Posterior vena cava (tissue), 2 donors: ENCODE results near the gene DIPK1A. TPM values are rescaled to one million over a fixed set of nuclear protein-coding genes. Genes with fewer than 3 reads are reported as not detected.
"Not testable (repeated sequence)": the region's sequence is repeated elsewhere in the genome, so short reads cannot be mapped to it uniquely, and the experiment has no call there.

Experiments used
- DNase-seq: peaks from one replicate; pipeline ENCODE4 v3.0.0-alpha.2; 2020; ENCODE audit warnings: low spot score
- intact Hi-C, 2 donors: fragments of 100-400 bp; cut with DNase I; formaldehyde crosslinking; loops; one replicate each; pipeline versions ENCODE4 v1.14.1 to v1.14.2; 2022 to 2023
- total RNA-seq, 2 donors: library from RNA; stranded (reverse); fragmentation: NEBNext Ultra II Directional; extraction: Animal tissue kit (Norgen Biotek cat#: 25700); gene quantifications; one replicate each; pipeline ENCODE4 v1.2.1, GENCODE V29; 2021
- donor health status: DM: yes; HTN: yes; CAD: no.
- donor health status: DM: yes; HTN: yes; CAD: no.

Gene DIPK1A
- total RNA-seq, 2 donors from 2014 or later, result 18.6 to 25.9 TPM

DNA sequence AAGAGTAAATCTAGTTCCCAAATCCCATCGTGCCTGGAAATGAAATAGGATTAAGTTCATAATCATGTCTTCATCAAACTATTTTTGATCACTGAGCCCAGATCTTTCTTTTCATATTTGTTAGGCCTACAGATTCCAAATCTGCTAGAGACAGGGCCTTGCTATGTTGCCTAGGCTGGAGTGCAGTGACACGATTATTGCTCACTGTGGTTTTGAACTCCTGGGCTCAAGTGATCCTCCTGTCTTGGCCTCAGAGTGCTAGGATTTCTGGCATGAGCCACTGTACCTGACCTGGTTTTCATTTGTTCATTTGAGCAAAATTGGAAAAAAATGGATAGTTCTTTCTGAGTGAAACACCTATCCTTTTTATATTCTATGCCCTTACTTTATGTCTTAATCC, 28.0 kb upstream of the DIPK1A start:
- intact Hi-C loops, result no loop called here
- no peak for DNase-seq

DNA sequence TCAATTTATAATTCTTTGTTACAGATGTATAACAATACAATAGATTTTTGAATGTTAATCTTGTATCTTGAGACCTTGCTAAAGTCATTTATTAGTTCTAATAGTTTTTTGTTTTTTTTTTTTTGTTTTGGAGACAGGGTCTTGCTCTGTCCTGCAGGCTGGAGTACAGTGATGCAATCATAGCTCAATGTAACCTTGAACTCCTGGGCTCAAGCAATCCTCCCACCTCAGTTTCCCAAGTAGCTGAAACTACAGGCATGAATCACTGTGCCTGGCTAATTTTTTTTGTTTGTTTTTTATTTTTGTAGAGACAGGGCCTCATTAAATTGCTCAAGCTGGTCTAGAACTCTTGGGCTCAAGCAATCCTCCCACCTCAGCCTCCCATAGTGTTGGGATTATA, 26.2 kb upstream of the DIPK1A start:
- no peak for DNase-seq
- intact Hi-C loops, result no loop called here

DNA sequence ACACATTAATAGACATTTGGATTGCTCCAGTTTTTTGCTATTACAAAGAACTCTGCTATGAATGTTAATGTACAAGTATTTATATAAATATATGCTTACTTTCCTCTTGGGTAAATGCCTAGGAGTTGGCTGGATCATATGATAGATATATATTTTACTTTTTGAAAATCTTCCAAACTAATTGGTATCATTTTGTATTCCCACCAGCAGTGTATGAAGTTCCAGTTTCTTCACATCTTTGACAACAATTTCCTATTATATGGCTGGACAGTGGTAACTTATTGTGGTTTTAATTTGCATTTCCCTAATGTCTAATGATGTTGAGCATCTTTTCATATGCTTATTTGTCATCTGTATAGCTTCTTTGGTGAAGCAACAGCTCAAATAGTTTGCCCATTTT, 23.8 kb upstream of the DIPK1A start:
- intact Hi-C loops, result no loop called here
- no peak for DNase-seq

DNA sequence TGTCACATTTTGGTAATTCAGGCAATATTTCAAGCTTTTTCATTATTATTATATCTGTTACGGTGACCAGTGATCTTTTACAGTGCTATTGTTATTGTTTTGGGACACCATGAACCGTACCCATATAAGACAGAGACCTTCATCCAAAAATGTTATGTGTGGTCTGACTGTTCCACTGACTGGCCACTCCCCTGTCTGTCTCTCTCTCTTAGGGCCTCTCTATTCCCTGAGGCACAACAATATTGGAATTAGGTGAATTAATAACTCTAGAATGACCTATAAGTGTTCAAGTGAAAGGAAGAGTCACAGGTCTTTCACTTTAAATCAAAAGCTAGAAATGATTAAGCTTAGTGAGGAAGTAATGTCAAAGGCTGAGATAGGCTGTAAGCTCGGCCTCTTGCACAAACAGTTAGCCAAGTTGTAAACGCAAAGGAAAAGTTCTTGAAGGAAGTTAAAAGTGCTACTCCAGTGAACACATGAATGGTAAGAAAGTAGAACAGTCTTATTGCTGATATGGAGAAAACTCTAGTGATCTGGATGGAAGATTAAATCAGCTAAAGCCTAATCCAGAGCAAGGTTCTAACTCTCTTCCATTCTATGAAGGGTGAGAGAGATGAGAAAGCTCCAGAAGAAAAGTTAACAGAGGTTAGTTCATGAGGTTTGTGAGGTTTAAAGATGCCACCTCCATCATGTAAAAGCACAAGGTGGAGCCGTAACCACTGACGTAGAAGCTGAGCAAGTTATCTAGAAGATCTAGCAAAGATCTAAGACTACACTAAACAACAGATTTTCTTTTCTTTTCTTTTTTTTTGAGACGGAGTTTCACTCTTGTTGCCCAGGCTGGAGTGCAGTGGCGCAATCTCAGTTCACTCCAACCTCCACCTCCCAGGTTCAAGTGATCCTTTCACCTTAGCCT, 19.7 kb upstream of the DIPK1A start:
- no peak for DNase-seq
- intact Hi-C loops, result no loop called here

DNA sequence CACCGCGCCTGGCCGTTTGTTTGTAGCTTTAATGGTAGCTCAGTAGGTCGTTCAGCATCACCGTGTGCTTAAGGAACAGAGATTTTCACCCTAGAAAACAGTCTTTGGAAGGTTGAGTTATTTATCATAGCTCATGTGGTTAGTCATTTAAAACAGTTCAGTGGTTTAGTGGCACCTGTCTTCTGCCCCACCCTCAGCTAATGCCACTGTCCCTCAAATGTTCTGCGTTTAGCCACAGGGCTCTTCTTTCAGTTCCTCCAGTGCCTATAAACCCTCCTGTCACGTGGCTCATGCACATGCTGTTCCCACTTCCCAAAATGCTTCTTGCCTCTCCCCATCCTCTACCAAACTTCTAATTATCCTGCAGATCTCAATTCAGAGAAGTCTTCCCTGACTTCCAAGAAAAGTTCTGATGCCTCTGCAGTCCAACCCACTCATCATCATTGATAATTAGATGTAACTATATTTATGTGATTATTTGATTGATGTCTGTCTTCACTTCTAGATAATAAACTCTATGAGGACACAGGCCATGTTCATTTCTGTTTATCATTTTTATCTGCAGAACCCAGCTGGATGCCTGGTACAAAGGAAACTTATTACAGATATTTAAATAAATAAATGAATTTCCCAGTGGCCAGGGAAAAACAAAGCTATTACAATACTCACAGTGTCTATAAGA, 14.4 kb upstream of the DIPK1A start:
- DNase-seq, result no peak

DNA sequence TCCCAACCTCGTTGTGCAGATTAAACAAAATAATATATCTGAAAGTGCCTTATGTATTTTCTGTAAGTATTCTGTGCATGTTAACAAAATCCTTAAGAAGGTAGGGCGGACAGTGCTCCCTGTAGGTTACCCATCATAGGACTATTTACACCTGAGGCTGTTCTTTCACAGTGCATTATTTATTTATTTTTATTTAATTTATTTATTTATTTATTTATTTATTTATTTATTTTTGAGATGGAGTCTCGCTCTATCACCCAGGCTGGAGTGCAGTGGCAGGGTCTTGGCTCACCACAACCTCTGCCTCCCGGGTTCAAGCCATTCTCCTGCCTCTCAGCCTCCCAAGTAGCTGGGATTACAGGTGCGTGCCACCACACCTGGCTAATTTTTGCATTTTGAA, 12.8 kb upstream of the DIPK1A start:
- intact Hi-C loops, result not testable (repeated sequence)

More for the DNA sequence above, 14.4 kb upstream of the DIPK1A start:
- intact Hi-C loops, result no loop called here

DNA sequence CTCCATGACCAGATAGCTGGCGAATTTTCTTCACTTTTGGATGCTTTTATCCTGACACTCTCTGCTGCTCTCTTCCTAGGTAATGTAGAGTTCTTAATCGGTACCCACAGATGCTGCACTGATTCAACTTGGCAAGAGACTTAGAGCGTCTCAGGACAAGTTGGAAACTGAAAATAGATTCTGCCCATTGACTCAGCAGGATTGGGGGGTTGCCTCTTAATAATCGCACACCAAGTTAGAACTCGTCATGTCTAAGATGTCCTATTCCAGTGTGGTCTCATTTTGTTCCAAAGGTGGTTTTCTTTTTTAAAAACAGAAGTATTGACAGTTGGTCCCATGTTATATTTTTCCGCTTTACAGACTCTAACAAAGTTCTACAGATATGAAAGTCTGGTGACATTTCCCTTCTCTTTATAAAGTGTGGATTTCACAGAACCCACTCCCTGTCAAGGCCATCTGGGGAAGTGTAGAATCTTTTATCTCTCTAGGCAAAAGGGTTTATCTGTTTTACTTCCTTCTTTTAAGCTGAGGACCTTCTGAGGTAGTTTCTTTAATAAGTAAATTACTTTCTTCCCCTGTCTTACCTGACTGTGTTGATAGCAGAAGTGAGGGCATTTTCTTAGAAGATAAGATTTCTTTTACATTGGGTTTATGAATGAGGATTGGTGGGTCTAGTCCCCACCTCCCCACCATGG, 12.1 kb upstream of the DIPK1A start:
- intact Hi-C loops, result no loop called here
- no peak for DNase-seq

More for the DNA sequence above, 12.8 kb upstream of the DIPK1A start:
- not testable (repeated sequence) for DNase-seq

DNA sequence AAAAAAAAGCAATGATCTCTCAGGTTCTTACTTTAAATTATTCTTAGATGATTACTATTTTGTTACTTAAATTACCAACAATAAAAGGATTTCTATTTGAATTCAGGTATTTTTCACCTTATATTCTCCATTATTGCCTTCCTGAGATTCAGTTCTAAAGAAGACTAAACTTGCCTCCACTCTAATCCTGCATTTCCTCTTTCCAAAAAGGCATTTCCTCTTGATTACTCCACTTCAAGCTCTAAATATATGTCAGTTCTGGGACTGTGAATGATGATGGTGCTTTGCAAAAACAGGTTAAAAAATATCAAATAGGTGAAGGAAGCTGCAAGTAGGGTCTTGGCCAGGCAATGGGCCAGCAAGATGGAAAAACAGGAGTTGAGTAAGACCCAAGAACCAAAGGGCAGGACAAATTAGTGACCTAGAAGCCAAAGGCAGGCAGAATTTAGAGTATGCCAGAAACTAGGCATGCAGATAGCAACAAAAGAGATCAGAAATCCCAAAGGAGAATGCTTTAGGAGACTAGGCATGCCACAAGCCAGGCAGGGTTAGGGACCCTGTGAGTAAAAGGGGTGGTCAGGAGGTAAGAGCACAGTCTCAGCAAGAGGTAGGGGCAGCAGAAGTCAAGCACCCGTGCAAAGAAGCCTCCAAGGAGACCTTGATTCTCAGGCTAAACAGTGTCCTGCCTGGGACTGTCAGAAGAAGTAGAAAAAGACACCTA, 11.3 kb upstream of the DIPK1A start:
- DNase-seq, result no peak
- intact Hi-C loops, result no loop called here

DNA sequence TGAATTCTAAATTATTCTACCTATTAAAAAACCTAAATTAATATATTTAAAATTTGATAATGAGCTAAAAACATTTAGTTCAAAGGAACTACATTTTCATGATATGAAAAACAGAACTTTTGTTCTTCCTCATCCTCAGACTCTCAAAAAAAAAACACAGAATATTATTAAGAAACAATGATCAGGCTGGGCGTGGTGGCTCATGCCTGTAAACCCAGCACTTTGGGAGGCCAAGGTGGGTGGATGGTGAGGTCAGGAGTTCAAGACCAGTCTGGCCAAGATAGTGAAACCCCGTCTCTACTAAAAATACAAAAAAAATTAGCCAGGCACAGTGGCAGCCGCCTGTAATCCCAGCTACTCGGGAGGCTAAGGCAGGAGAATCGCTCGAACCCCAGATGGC, 10.7 kb upstream of the DIPK1A start:
- DNase-seq, intact Hi-C loops: not testable (repeated sequence)

DNA sequence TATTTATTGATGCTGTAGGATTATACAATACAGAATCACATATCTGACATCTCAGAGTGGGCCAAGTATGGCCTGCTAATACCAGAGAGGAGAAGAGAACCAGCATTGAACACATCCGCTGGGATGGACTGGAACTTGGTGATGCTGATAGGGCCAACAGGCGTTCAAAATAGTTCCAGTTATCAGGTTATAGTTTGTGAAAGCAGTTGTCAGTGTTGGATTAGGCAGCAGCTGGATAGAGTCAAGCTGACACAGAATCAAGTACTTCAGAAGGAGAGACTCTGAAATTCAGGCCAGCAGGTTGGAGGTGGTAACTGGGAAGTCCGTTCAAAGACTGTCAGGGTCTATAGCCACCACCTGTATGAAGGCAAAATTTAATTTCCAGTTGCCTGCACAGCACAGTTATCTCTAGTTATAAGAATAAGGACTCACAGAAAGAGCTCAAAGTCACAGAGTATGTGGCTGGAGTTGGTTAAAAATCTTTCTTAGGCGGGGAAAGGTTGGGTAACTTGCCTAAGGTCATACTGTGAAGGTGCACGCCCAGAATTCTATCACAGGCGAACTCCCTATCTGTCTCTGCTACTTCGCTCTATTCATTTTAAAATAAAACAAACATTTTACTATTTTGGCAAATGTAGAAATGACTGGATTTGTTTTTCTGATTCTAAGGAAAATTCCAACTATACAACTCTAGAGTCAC, 9.9 kb upstream of the DIPK1A start:
- no peak for DNase-seq
- intact Hi-C loops, result no loop called here

DNA sequence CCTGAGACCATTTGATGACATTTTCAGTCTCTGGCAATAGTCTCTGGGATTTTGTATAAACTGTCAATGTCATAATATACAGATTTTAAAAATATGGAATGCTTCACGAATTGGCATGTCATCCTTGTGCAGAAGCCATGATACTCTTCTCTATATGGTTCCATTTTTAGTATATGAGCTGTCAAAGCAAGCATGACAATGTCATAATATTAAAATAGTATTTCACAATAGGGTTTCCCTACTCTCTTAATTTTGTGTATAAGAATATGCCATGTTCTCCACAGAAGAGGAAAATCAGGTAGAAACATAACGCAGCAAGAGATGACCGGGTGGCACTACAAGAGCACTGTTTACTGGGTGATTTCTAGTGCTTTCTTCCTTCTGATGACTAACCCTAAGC, 8.3 kb upstream of the DIPK1A start:
- DNase-seq, result no peak
- intact Hi-C loops, result loop anchor here (10.0 kb wide), 2 partner anchors 105 to 115 kb away; no protein-coding TSS in a partner anchor

DNA sequence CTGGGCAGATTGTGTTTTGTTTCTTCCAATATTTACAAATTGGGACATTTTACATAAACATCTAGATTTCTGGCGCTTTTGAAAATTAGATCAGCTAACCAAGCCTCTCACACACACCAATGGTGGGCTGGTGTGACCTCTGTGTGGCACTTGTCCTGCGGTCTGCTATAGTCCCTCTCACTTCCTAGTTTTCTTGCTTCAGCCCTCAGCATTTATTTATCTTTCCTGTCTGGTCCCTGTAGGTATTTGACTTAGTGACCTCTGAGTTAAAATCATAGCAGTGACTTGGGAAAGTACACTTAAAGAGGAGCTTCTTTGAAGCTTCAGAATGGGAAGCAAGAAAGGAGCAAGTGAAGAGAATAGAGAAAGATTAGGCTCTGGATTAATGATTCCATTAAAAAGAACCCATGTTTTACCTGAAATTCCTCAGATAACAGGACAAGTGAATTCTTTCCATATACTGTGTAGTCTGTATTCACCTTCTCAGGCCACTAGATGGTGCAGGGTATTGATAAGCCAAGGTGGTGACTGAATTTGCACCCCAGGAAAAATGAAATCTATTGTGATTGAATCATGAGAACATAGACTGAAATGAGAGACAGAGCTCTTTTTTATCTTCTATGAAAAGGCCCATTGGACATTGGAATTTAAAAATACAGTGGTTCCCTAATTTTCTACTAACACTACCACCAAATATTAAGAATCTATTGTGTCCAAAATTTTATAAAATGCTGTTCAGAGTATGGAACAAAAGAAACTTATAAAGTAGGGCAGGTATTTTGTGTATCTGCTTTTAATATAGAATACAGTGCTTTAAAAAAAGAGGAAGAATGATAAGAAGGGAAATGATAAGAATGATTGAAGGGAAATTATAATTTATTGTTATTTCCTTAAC, 7.1 kb upstream of the DIPK1A start:
- no peak for DNase-seq
- intact Hi-C loops, result loop anchor here (10.0 kb wide), 2 partner anchors 104 to 114 kb away; no protein-coding TSS in a partner anchor

DNA sequence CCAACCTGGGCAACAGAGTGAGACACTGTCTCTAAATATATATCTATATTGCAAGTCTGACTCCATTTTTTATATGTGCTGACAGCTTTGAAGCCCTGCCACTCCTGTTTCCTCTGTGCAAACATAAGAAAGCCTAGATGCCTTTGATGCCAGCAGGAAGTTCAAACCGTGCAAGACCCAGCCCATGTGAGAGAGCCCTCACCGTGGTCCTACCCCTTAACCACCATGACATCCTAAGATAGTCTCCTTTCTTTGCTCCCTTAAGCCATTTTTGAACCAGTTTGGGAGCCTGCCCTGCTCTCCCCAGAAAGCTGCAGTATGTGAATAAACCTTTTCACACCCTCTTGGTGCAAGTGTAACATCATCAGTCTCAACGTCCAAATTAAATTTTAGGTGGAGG, 3.7 kb upstream of the DIPK1A start:
- intact Hi-C loops, result loop anchor here (10.0 kb wide), 2 partner anchors 100 to 110 kb away; no protein-coding TSS in a partner anchor
- DNase-seq, result no peak

DNA sequence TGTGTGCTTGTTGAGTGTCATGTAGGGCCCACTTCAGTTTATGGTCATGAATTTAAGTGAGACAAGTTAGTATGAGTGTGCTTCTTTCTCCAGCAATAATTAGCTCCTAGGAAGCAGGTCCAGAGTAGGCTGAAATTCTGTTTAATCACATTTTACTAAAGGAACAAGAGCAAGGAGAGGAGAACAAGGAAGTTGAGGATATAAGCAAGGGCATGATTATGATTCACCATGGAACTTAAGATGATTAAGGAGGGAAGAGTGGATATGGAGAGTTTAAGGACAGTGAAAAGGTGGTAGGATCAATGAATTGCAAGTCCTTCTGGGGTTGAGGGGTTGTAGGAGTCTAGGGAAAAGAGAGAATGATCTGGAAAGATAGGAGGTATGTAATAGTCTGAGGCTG, 3.1 kb upstream of the DIPK1A start:
- DNase-seq, result no peak
- intact Hi-C loops, result loop anchor here (10.0 kb wide), 2 partner anchors 100 to 110 kb away; no protein-coding TSS in a partner anchor

DNA sequence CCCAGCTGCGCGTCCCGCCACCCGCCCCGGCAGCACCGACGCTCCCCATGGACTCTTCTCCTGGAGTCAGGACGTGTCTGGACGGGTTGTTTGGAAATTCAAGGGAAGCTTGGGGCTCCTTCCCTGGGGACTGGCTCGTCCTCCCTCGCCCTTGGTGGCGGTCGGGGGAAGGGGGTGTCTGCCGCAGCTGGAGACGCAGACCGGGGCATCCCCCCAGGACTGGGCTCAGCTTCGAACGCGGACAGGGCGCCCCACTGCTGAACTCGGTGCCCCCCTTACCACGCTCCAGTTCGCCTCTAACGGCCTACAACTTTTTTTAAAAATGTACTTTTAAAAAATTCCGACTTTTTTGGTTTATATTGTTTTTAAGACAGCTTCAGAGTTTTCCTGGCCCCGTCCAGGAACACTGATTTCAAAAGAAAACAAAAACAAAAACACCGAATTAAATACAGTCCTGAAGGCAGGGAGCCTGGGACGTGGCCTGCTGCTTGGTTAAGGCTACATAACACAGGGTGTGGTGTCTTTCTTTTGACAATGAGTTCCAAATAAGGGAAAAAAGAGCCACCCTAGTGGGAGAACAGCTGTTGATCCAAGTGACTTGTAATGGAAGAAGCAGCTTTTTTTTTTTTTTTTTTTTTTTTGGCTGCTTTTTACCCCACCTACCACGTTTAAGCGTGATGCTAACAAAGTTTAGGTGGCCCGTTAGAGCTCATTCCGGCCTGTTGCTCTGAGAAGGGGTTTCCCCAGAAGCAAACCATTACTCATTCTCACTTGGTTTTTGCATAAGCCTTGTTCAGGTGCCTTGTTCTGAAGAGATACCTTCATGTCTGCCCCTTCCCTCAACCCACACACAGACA, 862 bp upstream of the DIPK1A start:
- peak; percentile 83 for DNase-seq
- intact Hi-C loops, result loop anchor here (10.0 kb wide), 2 partner anchors 97 to 107 kb away; no protein-coding TSS in a partner anchor

DNA sequence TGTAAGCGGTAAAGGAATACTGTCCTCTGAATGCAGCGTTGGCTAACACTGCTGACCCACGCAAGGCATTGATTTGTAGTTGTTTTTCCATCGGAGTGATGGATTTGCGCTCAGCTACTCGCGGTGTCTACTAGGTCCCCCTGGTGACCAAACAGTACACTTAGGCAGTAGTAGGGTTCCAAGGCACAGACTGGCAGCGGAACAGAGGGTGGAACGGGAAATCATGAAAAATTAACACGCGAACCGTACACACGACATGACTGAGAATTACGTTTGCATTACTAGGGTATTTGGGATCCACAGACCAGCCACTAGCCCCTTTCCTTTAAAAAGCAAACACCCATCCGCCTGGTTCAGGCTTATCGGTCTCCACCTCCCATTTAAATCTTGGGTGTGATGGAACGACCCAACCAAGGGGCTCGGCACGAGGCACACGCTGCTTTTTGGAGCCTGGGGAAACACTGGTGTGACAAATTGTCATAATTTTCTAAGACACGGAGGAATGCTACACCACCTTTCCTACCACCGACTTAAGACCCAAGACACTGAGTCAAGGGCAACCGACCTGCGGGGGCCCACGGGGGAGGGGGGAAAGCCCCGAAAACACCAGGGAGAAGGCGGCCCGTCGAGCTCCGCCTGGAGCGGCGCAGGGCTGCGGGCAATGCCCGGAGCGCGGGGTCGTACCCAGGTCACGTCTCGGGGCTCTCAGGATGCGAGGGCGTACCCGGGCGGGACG, 699 bp downstream of the DIPK1A start:
- DNase-seq, result peak; percentile 84
- intact Hi-C loops, result loop anchor here (10.0 kb wide), 2 partner anchors 96 to 106 kb away; no protein-coding TSS in a partner anchor
